ENCODE measurements around the gene LAIR2.

DNA sequence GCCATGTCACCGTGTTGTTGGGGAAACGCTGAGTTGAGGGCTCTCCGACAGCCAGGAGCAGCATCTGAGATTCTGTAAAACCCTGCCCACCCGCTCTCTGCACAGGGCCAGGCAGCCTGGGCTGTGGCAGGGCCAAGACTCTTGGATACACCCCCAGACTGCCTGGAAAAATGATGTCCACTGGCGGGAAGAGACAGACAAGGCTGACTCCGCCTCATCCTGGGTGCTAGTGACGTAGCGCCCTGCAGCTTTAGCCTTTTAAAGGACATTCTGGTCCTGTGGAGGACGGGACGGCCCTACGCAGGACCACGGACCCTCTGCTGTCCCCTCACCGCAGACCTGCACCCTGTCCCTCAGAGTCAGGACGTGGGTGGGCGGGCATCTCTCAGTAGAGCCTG lies 50.3 kb downstream of the LAIR2 start:
- TF ChIP-seq POLR2AphosphoS5 (IDR thresholded peaks at IDR 0.05; ENCODE audit: low read depth, low read length) (no peak), POLR2A (IDR thresholded peaks at IDR 0.05; ENCODE audit: low read depth, low read length) (no peak)
